GM23338 (cell line): Measurements from ENCODE around the gene GNLY. TPM values are rescaled to one million over a fixed set of nuclear protein-coding genes. Genes with fewer than 3 reads are reported as not detected.

Source experiments
- ATAC-seq: fragments of 200-7000 bp; cut with Tn5 transposase; 3 replicates; pipeline ENCODE4 v1.9.1; 2020
- DNase-seq: peaks from one replicate; pipeline ENCODE4 v3.0.0-alpha.2; 2015; ENCODE audit warnings: low spot score
- H2AFZ ChIP-seq: fragments of 200-600 bp; sonication (generic); 2 replicates; pipeline ENCODE4 v1.8.0; 2016; ENCODE audit warnings: antibody characterized with exemption, mild to moderate bottlenecking, moderate library complexity
- H3F3A ChIP-seq: fragments of 200-600 bp; sonication (generic); replicated peaks from 2 replicates; pipeline ENCODE4 v1.8.0; 2017; ENCODE audit warnings: antibody characterized with exemption, mixed run types, low read depth
- H3K27ac ChIP-seq: fragments of 200-600 bp; sonication (generic); 2 replicates; pipeline ENCODE4 v1.6.1; 2016; ENCODE audit warnings: low read depth
- H3K27me3 ChIP-seq: fragments of 200-600 bp; sonication (generic); 2 replicates; pipeline ENCODE4 v1.8.0; 2016; ENCODE audit warnings: mild to moderate bottlenecking, mixed run types, moderate library complexity; ENCODE audit not compliant: insufficient read depth
- H3K36me3 ChIP-seq: fragments of 200-600 bp; sonication (generic); 2 replicates; pipeline ENCODE4 v1.8.0; 2016; ENCODE audit warnings: mild to moderate bottlenecking; ENCODE audit not compliant: insufficient read depth
- H3K4me1 ChIP-seq: fragments of 200-600 bp; sonication (generic); 2 replicates; pipeline ENCODE4 v1.8.0; 2016; ENCODE audit warnings: mild to moderate bottlenecking, moderate library complexity; ENCODE audit not compliant: insufficient read depth
- H3K4me2 ChIP-seq: fragments of 200-600 bp; sonication (generic); 2 replicates; pipeline ENCODE4 v1.7.1; 2017; ENCODE audit warnings: mixed run types
- H3K4me3 ChIP-seq: fragments of 200-600 bp; sonication (generic); 2 replicates; pipeline ENCODE4 v1.6.1; 2016; ENCODE audit warnings: mixed run types
- H3K79me2 ChIP-seq: fragments of 200-600 bp; sonication (generic); replicated peaks from 2 replicates; pipeline ENCODE4 v1.8.0; 2017; ENCODE audit warnings: mild to moderate bottlenecking; ENCODE audit not compliant: insufficient read depth
- H3K9me2 ChIP-seq: fragments of 200-600 bp; sonication (generic); 2 replicates; pipeline ENCODE4 v1.8.0; 2017; ENCODE audit not compliant: insufficient read depth
- H4K20me1 ChIP-seq: fragments of 200-600 bp; sonication (generic); replicated peaks from 2 replicates; pipeline ENCODE4 v1.8.0; 2017; ENCODE audit warnings: mild to moderate bottlenecking; ENCODE audit not compliant: insufficient read depth
- H3K27ac Mint-ChIP-seq: 2 replicates; pipeline ENCODE4 v1.8.0; 2020; ENCODE audit warnings: inconsistent platforms, mild to moderate bottlenecking, moderate library complexity, mixed read lengths
- H3K27me3 Mint-ChIP-seq: 3 replicates; pipeline ENCODE4 v1.8.0; 2022; ENCODE audit warnings: low read depth, mild to moderate bottlenecking, moderate library complexity, mixed read lengths, inconsistent platforms; ENCODE audit not compliant: insufficient read depth, poor library complexity
- H3K36me3 Mint-ChIP-seq: 3 replicates; pipeline ENCODE4 v1.8.0; 2021; ENCODE audit warnings: low read depth, mild to moderate bottlenecking, inconsistent platforms, moderate library complexity, mixed read lengths
- H3K4me1 Mint-ChIP-seq: 3 replicates; pipeline ENCODE4 v1.8.0; 2020; ENCODE audit warnings: mild to moderate bottlenecking, inconsistent platforms, mixed read lengths
- H3K4me3 Mint-ChIP-seq: 3 replicates; pipeline ENCODE4 v1.8.0; 2021; ENCODE audit warnings: moderate library complexity, mild to moderate bottlenecking, inconsistent platforms, mixed read lengths
- H3K9me3 Mint-ChIP-seq: 3 replicates; pipeline ENCODE4 v1.8.0; 2020; ENCODE audit warnings: moderate library complexity, mild to moderate bottlenecking, inconsistent platforms, mixed read lengths
- CREB1 ChIP-seq: fragments of 250-450 bp; sonication (Bioruptor Pico); IDR thresholded peaks from 2 replicates; pipeline ENCODE4 v1.5.0; 2020; ENCODE audit warnings: low read depth, mild to moderate bottlenecking, moderate library complexity
- EZH2phosphoT487 ChIP-seq: fragments of 200-600 bp; sonication (generic); IDR thresholded peaks from one replicate; pipeline ENCODE4 v1.8.1; 2018; ENCODE audit warnings: antibody characterized with exemption; ENCODE audit not compliant: unreplicated experiment
- JUNB ChIP-seq: IDR thresholded peaks from one replicate; pipeline ENCODE4 v1.6.1; 2016; ENCODE audit warnings: antibody characterized with exemption; ENCODE audit not compliant: unreplicated experiment
- NANOG ChIP-seq: IDR thresholded peaks from 2 replicates; pipeline ENCODE4 v1.6.1; 2016; ENCODE audit warnings: antibody characterized with exemption, borderline replicate concordance
- REST ChIP-seq: IDR thresholded peaks from one replicate; pipeline ENCODE4 v1.6.1; 2018; ENCODE audit warnings: antibody characterized with exemption; ENCODE audit not compliant: unreplicated experiment
- STAT1 ChIP-seq: IDR thresholded peaks from one replicate; pipeline ENCODE4 v1.6.1; 2016; ENCODE audit warnings: antibody characterized with exemption; ENCODE audit not compliant: unreplicated experiment
- ZNF114 ChIP-seq: fragments of 250-450 bp; sonication (Bioruptor Pico); IDR thresholded peaks from 2 replicates; pipeline ENCODE4 v1.5.0; 2020; ENCODE audit warnings: mild to moderate bottlenecking, moderate library complexity
- ZNF331 ChIP-seq: fragments of 250-450 bp; sonication (Bioruptor Pico); IDR thresholded peaks from 2 replicates; pipeline ENCODE4 v1.5.0; 2020; ENCODE audit warnings: low read depth, mild to moderate bottlenecking, moderate library complexity
- polyA plus RNA-seq: library from polyadenylated mRNA; unstranded; fragments of >200 nt; fragmentation: Nextera tagmentation; extraction: Ambion mirVana; gene quantifications from 2 replicates; pipeline ENCODE4 v1.2.1, GENCODE V29; 2016
- total RNA-seq: library from RNA; depleted of rRNA; stranded (reverse); fragments of >200 nt; shearing (Covaris generic); gene quantifications from 2 replicates; pipeline ENCODE4 v1.2.3, GENCODE V29; 2014
- TF ChIP-seq, protein P1 (sequence below): IDR thresholded peaks from 2 replicates; pipeline ENCODE4 v1.6.1; 2016; ENCODE audit warnings: antibody characterized with exemption
- TF ChIP-seq, protein P2 (sequence below): fragments of 250-450 bp; sonication (Bioruptor Pico); IDR thresholded peaks from 2 replicates; pipeline ENCODE4 v1.5.0; 2020; ENCODE audit warnings: mild to moderate bottlenecking, moderate library complexity

GNLY gene
- total and polyA plus RNA-seq, 2 experiments from 2014 or later = not detected

- H3K4me3 Mint-ChIP-seq = no peak overlapping the region
- H3K27me3 ChIP-seq = no peaks in the 10 kb centered on the region
These were observed 47.2 kb downstream of the GNLY start for GRCh38 chr2:85741211-85741832.

More at GRCh38 chr2:85741211-85741832, 47.2 kb downstream of the GNLY start:
- Histone ChIP-seq H3K9me2 (no peaks in the 10 kb centered on the region), H4K20me1 (no peaks in the 10 kb centered on the region), H3F3A (no peaks in the 10 kb centered on the region), H3K4me3 (no peak overlapping the region), H3K4me1 (peaks cover 7% of the 10 kb centered on the region; the same call in 1 of the 2 replicates), H3K4me2 (no peak overlapping the region), H2AFZ (no peak overlapping the region), H3K36me3 (no peaks in the 10 kb centered on the region), H3K27ac (no peak overlapping the region), H3K79me2 (no peaks in the 10 kb centered on the region)
- Mint-ChIP-seq H3K9me3 (no peaks in the 10 kb centered on the region), H3K27ac (no peak overlapping the region), H3K4me1 (peaks cover 20% of the 10 kb centered on the region), H3K27me3 (peaks cover 14% of the 10 kb centered on the region), H3K36me3 (no peaks in the 10 kb centered on the region; the same call in 2 of the 3 replicates)
- TF ChIP-seq ZNF114 (no peak), JUNB (no peak), EZH2phosphoT487 (no peak), STAT1 (no peak), NANOG (no peak), REST (no peak), CREB1 (no peak), ZNF331 (CRISPR knock-in tag) (no peak)
- TF ChIP-seq, protein P1, sequence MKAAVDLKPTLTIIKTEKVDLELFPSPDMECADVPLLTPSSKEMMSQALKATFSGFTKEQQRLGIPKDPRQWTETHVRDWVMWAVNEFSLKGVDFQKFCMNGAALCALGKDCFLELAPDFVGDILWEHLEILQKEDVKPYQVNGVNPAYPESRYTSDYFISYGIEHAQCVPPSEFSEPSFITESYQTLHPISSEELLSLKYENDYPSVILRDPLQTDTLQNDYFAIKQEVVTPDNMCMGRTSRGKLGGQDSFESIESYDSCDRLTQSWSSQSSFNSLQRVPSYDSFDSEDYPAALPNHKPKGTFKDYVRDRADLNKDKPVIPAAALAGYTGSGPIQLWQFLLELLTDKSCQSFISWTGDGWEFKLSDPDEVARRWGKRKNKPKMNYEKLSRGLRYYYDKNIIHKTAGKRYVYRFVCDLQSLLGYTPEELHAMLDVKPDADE = no peak
- TF ChIP-seq, protein P2, sequence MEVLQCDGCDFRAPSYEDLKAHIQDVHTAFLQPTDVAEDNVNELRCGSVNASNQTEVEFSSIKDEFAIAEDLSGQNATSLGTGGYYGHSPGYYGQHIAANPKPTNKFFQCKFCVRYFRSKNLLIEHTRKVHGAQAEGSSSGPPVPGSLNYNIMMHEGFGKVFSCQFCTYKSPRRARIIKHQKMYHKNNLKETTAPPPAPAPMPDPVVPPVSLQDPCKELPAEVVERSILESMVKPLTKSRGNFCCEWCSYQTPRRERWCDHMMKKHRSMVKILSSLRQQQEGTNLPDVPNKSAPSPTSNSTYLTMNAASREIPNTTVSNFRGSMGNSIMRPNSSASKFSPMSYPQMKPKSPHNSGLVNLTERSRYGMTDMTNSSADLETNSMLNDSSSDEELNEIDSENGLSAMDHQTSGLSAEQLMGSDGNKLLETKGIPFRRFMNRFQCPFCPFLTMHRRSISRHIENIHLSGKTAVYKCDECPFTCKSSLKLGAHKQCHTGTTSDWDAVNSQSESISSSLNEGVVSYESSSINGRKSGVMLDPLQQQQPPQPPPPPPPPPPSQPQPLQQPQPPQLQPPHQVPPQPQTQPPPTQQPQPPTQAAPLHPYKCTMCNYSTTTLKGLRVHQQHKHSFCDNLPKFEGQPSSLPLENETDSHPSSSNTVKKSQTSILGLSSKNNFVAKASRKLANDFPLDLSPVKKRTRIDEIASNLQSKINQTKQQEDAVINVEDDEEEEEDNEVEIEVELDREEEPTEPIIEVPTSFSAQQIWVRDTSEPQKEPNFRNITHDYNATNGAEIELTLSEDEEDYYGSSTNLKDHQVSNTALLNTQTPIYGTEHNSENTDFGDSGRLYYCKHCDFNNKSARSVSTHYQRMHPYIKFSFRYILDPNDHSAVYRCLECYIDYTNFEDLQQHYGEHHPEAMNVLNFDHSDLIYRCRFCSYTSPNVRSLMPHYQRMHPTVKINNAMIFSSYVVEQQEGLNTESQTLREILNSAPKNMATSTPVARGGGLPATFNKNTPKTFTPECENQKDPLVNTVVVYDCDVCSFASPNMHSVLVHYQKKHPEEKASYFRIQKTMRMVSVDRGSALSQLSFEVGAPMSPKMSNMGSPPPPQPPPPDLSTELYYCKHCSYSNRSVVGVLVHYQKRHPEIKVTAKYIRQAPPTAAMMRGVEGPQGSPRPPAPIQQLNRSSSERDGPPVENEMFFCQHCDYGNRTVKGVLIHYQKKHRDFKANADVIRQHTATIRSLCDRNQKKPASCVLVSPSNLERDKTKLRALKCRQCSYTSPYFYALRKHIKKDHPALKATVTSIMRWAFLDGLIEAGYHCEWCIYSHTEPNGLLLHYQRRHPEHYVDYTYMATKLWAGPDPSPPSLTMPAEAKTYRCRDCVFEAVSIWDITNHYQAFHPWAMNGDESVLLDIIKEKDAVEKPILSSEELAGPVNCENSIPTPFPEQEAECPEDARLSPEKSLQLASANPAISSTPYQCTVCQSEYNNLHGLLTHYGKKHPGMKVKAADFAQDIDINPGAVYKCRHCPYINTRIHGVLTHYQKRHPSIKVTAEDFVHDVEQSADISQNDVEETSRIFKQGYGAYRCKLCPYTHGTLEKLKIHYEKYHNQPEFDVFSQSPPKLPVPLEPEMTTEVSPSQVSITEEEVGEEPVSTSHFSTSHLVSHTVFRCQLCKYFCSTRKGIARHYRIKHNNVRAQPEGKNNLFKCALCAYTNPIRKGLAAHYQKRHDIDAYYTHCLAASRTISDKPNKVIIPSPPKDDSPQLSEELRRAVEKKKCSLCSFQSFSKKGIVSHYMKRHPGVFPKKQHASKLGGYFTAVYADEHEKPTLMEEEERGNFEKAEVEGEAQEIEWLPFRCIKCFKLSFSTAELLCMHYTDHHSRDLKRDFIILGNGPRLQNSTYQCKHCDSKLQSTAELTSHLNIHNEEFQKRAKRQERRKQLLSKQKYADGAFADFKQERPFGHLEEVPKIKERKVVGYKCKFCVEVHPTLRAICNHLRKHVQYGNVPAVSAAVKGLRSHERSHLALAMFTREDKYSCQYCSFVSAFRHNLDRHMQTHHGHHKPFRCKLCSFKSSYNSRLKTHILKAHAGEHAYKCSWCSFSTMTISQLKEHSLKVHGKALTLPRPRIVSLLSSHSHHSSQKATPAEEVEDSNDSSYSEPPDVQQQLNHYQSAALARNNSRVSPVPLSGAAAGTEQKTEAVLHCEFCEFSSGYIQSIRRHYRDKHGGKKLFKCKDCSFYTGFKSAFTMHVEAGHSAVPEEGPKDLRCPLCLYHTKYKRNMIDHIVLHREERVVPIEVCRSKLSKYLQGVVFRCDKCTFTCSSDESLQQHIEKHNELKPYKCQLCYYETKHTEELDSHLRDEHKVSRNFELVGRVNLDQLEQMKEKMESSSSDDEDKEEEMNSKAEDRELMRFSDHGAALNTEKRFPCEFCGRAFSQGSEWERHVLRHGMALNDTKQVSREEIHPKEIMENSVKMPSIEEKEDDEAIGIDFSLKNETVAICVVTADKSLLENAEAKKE = no peak
- DNase-seq = no peak
- no peak for ATAC-seq
